ENCODE measurements around the gene SCN2A. TPM values are rescaled to one million over a fixed set of nuclear protein-coding genes. Genes with fewer than 3 reads are reported as not detected.

The SCN2A gene
- total RNA-seq, result not detected
- polyA plus RNA-seq, result not detected

- no peaks in the 10 kb centered on the region for H3K27me3 ChIP-seq (ENCODE audit: control insufficient read depth, insufficient read depth, low read length)
- Mint-ChIP-seq H3K4me1 (no peaks in the 10 kb centered on the region), H3K9me3 (peaks cover 0 to 7% (median 0%) of the 10 kb centered on the region in 7 donors), H3K27me3 (no peaks in the 10 kb centered on the region), H3K4me3 (no peak within 1 kb of the TSS), H3K36me3 (no peaks in the 10 kb centered on the region), H3K27ac (no peak within 1 kb of the TSS)
- no peaks in the 10 kb centered on the region for H3K4me1 ChIP-seq (ENCODE audit: control insufficient read depth, insufficient read depth, low read length, poor library complexity, severe bottlenecking)
- ATAC-seq (ENCODE audit: low read depth in 2 of 2) (no peak), DNase-seq (peak in 1 of 3 donors; percentile 58)
- H3K36me3 ChIP-seq (ENCODE audit: control insufficient read depth, insufficient read depth, low read length), result no peaks in the 10 kb centered on the region
- H3K9me3 ChIP-seq (ENCODE audit: control insufficient read depth in 2 of 2, low read length in 2 of 2), result no peaks in the 10 kb centered on the region
- H3K27ac ChIP-seq (ENCODE audit: insufficient read depth, low read length, poor library complexity, severe bottlenecking), result no peak within 1 kb of the TSS
- H3K4me3 ChIP-seq (ENCODE audit: low read depth, low read length), result no peak within 1 kb of the TSS
Measured at GRCh38 chr2:165239230-165239629, at the start of gene SCN2A. TSS of gene SCN2A (plus strand) at chr2:165239414. CDS start at chr2:165295824, 56,410 bp downstream.

- ATAC-seq (ENCODE audit: low read depth in 2 of 2) (no peak), DNase-seq (no peak)
- no peaks in the 10 kb centered on the region for H3K9me3 ChIP-seq (ENCODE audit: control insufficient read depth in 2 of 2, low read length in 2 of 2)
- peak overlapping the region in 1 of 3 donors; percentile 20 for H3K27ac Mint-ChIP-seq
- H3K4me3 Mint-ChIP-seq, result no peak overlapping the region
- H3K27ac ChIP-seq (ENCODE audit: insufficient read depth, low read length, poor library complexity, severe bottlenecking), result no peak overlapping the region
- H3K27me3 ChIP-seq (ENCODE audit: control insufficient read depth, insufficient read depth, low read length), result no peaks in the 10 kb centered on the region
- H3K4me1 ChIP-seq (ENCODE audit: control insufficient read depth, insufficient read depth, low read length, poor library complexity, severe bottlenecking), result no peaks in the 10 kb centered on the region
- no peaks in the 10 kb centered on the region for H3K27me3 Mint-ChIP-seq
- H3K9me3 Mint-ChIP-seq, result no peaks in the 10 kb centered on the region
- no peaks in the 10 kb centered on the region for H3K4me1 Mint-ChIP-seq
- H3K36me3 ChIP-seq (ENCODE audit: control insufficient read depth, insufficient read depth, low read length), result no peaks in the 10 kb centered on the region
- no peaks in the 10 kb centered on the region for H3K36me3 Mint-ChIP-seq
- no peak overlapping the region for H3K4me3 ChIP-seq (ENCODE audit: low read depth, low read length)
Measured at GRCh38 chr2:165191096-165191728, 48.0 kb upstream of the SCN2A start.

GRCh38 chr2:165192729-165193128 is 46.5 kb upstream of the SCN2A start:
- Mint-ChIP-seq H3K9me3 (no peaks in the 10 kb centered on the region), H3K4me3 (no peak overlapping the region), H3K36me3 (no peaks in the 10 kb centered on the region), H3K27me3 (no peaks in the 10 kb centered on the region), H3K27ac (no peak overlapping the region), H3K4me1 (no peaks in the 10 kb centered on the region)
- Histone ChIP-seq H3K4me1 (ENCODE audit: control insufficient read depth, insufficient read depth, low read length, poor library complexity, severe bottlenecking) (no peaks in the 10 kb centered on the region), H3K36me3 (ENCODE audit: control insufficient read depth, insufficient read depth, low read length) (no peaks in the 10 kb centered on the region), H3K4me3 (ENCODE audit: low read depth, low read length) (no peak overlapping the region), H3K27ac (ENCODE audit: insufficient read depth, low read length, poor library complexity, severe bottlenecking) (no peak overlapping the region), H3K9me3 (ENCODE audit: control insufficient read depth in 2 of 2, low read length in 2 of 2) (no peaks in the 10 kb centered on the region), H3K27me3 (ENCODE audit: control insufficient read depth, insufficient read depth, low read length) (no peaks in the 10 kb centered on the region)
- DNase-seq, result no peak
- ATAC-seq (ENCODE audit: low read depth in 2 of 2), result no peak

GRCh38 chr2:165193178-165193777 is 45.9 kb upstream of the SCN2A start:
- no peak overlapping the region for H3K4me3 Mint-ChIP-seq
- Histone ChIP-seq H3K27ac (ENCODE audit: insufficient read depth, low read length, poor library complexity, severe bottlenecking) (no peak overlapping the region), H3K9me3 (ENCODE audit: control insufficient read depth in 2 of 2, low read length in 2 of 2) (no peaks in the 10 kb centered on the region), H3K27me3 (ENCODE audit: control insufficient read depth, insufficient read depth, low read length) (no peaks in the 10 kb centered on the region), H3K4me1 (ENCODE audit: control insufficient read depth, insufficient read depth, low read length, poor library complexity, severe bottlenecking) (no peaks in the 10 kb centered on the region), H3K36me3 (ENCODE audit: control insufficient read depth, insufficient read depth, low read length) (no peaks in the 10 kb centered on the region), H3K4me3 (ENCODE audit: low read depth, low read length) (no peak overlapping the region)
- DNase-seq (no peak), ATAC-seq (ENCODE audit: low read depth in 2 of 2) (no peak)
- no peaks in the 10 kb centered on the region for H3K27me3 Mint-ChIP-seq
- H3K4me1 Mint-ChIP-seq, result no peaks in the 10 kb centered on the region
- H3K27ac Mint-ChIP-seq, result no peak overlapping the region
- H3K9me3 Mint-ChIP-seq, result no peaks in the 10 kb centered on the region
- H3K36me3 Mint-ChIP-seq, result no peaks in the 10 kb centered on the region

GRCh38 chr2:165196411-165196810 is 42.8 kb upstream of the SCN2A start:
- ATAC-seq (ENCODE audit: low read depth in 2 of 2) (no peak), DNase-seq (no peak)
- Mint-ChIP-seq H3K4me1 (no peaks in the 10 kb centered on the region), H3K9me3 (no peaks in the 10 kb centered on the region), H3K4me3 (no peak overlapping the region), H3K27me3 (no peaks in the 10 kb centered on the region), H3K36me3 (no peaks in the 10 kb centered on the region), H3K27ac (no peak overlapping the region)
- Histone ChIP-seq H3K4me3 (ENCODE audit: low read depth, low read length) (no peak overlapping the region), H3K9me3 (ENCODE audit: control insufficient read depth in 2 of 2, low read length in 2 of 2) (no peaks in the 10 kb centered on the region), H3K27me3 (ENCODE audit: control insufficient read depth, insufficient read depth, low read length) (no peaks in the 10 kb centered on the region), H3K27ac (ENCODE audit: insufficient read depth, low read length, poor library complexity, severe bottlenecking) (no peak overlapping the region), H3K4me1 (ENCODE audit: control insufficient read depth, insufficient read depth, low read length, poor library complexity, severe bottlenecking) (no peaks in the 10 kb centered on the region), H3K36me3 (ENCODE audit: control insufficient read depth, insufficient read depth, low read length) (no peaks in the 10 kb centered on the region)

GRCh38 chr2:165197346-165197745 is 41.9 kb upstream of the SCN2A start:
- Histone ChIP-seq H3K9me3 (ENCODE audit: control insufficient read depth in 2 of 2, low read length in 2 of 2) (no peaks in the 10 kb centered on the region), H3K4me1 (ENCODE audit: control insufficient read depth, insufficient read depth, low read length, poor library complexity, severe bottlenecking) (no peaks in the 10 kb centered on the region), H3K27ac (ENCODE audit: insufficient read depth, low read length, poor library complexity, severe bottlenecking) (no peak overlapping the region), H3K27me3 (ENCODE audit: control insufficient read depth, insufficient read depth, low read length) (no peaks in the 10 kb centered on the region), H3K4me3 (ENCODE audit: low read depth, low read length) (no peak overlapping the region), H3K36me3 (ENCODE audit: control insufficient read depth, insufficient read depth, low read length) (no peaks in the 10 kb centered on the region)
- no peak for DNase-seq
- no peak overlapping the region for H3K27ac Mint-ChIP-seq
- no peak overlapping the region for H3K4me3 Mint-ChIP-seq
- H3K4me1 Mint-ChIP-seq, result no peaks in the 10 kb centered on the region
- no peaks in the 10 kb centered on the region for H3K27me3 Mint-ChIP-seq
- H3K9me3 Mint-ChIP-seq, result no peaks in the 10 kb centered on the region
- H3K36me3 Mint-ChIP-seq, result no peaks in the 10 kb centered on the region
- ATAC-seq (ENCODE audit: low read depth in 2 of 2), result no peak

GRCh38 chr2:165198181-165198580 is 41.0 kb upstream of the SCN2A start:
- H3K4me3 ChIP-seq (ENCODE audit: low read depth, low read length), result no peak overlapping the region
- H3K4me1 ChIP-seq (ENCODE audit: control insufficient read depth, insufficient read depth, low read length, poor library complexity, severe bottlenecking), result no peaks in the 10 kb centered on the region
- H3K4me1 Mint-ChIP-seq, result no peaks in the 10 kb centered on the region
- H3K9me3 ChIP-seq (ENCODE audit: control insufficient read depth in 2 of 2, low read length in 2 of 2), result no peaks in the 10 kb centered on the region
- H3K9me3 Mint-ChIP-seq, result no peaks in the 10 kb centered on the region
- no peak overlapping the region for H3K4me3 Mint-ChIP-seq
- no peaks in the 10 kb centered on the region for H3K27me3 ChIP-seq (ENCODE audit: control insufficient read depth, insufficient read depth, low read length)
- no peak for ATAC-seq (ENCODE audit: low read depth in 2 of 2)
- no peak overlapping the region for H3K27ac ChIP-seq (ENCODE audit: insufficient read depth, low read length, poor library complexity, severe bottlenecking)
- H3K27ac Mint-ChIP-seq, result no peak overlapping the region
- H3K36me3 ChIP-seq (ENCODE audit: control insufficient read depth, insufficient read depth, low read length), result no peaks in the 10 kb centered on the region
- no peaks in the 10 kb centered on the region for H3K27me3 Mint-ChIP-seq
- H3K36me3 Mint-ChIP-seq, result no peaks in the 10 kb centered on the region
- no peak for DNase-seq

GRCh38 chr2:165202239-165202638 is 37.0 kb upstream of the SCN2A start:
- Mint-ChIP-seq H3K27me3 (no peaks in the 10 kb centered on the region), H3K27ac (no peak overlapping the region), H3K4me3 (no peak overlapping the region), H3K4me1 (peaks cover 0 to 3% (median 0%) of the 10 kb centered on the region in 4 donors), H3K36me3 (no peaks in the 10 kb centered on the region), H3K9me3 (peaks cover 0 to 1% (median 0%) of the 10 kb centered on the region in 7 donors)
- DNase-seq, result no peak
- H3K4me3 ChIP-seq (ENCODE audit: low read depth, low read length), result no peak overlapping the region
- H3K9me3 ChIP-seq (ENCODE audit: control insufficient read depth in 2 of 2, low read length in 2 of 2), result no peaks in the 10 kb centered on the region
- H3K36me3 ChIP-seq (ENCODE audit: control insufficient read depth, insufficient read depth, low read length), result no peaks in the 10 kb centered on the region
- no peaks in the 10 kb centered on the region for H3K27me3 ChIP-seq (ENCODE audit: control insufficient read depth, insufficient read depth, low read length)
- H3K27ac ChIP-seq (ENCODE audit: insufficient read depth, low read length, poor library complexity, severe bottlenecking), result no peak overlapping the region
- no peak for ATAC-seq (ENCODE audit: low read depth in 2 of 2)
- no peaks in the 10 kb centered on the region for H3K4me1 ChIP-seq (ENCODE audit: control insufficient read depth, insufficient read depth, low read length, poor library complexity, severe bottlenecking)
